PC-9 (cell line): ENCODE data around the gene BCL2L12. TPM values are rescaled to one million over a fixed set of nuclear protein-coding genes. Genes with fewer than 3 reads are reported as not detected.

Experiments
- BruUV-seq: library from RNA; stranded (reverse); fragments of 400-500 nt; replicated peaks from 2 replicates; lab custom pipeline; 2021; lab: Mats Ljungman, UMichigan
- CTCF ChIA-PET: fragments of 300-600 bp; sonication (Branson Sonifier 250); formaldehyde crosslinking; loops from one replicate; lab custom pipeline; 2022; ENCODE audit warnings: antibody characterized with exemption; lab: Charles Lee
- POLR2A ChIA-PET: fragments of 300-600 bp; sonication (Branson Sonifier 250); formaldehyde crosslinking; loops from one replicate; lab custom pipeline; 2022; ENCODE audit warnings: antibody characterized with exemption; ENCODE audit not compliant: unreplicated experiment; lab: Charles Lee
- DNase-seq, 2 experiments: peaks; one replicate each; pipeline versions ENCODE4 v3.0.0 to v3.0.0-alpha.2; 2015 to 2022; ENCODE audit warnings: mixed read lengths in 1 of 2
- H2AFZ ChIP-seq: fragments of 200-600 bp; sonication (generic); 2 replicates; pipeline ENCODE4 v1.8.1; 2017; ENCODE audit warnings: antibody characterized with exemption
- H3F3A ChIP-seq: fragments of 200-600 bp; sonication (generic); 2 replicates; pipeline ENCODE4 v1.8.1; 2017; ENCODE audit warnings: antibody characterized with exemption, mild to moderate bottlenecking, low read depth; ENCODE audit not compliant: insufficient read depth
- H3K27ac ChIP-seq: fragments of 200-600 bp; sonication (generic); 2 replicates; pipeline ENCODE4 v1.6.1; 2016; ENCODE audit warnings: mixed run types
- H3K27me3 ChIP-seq: fragments of 200-600 bp; sonication (generic); 2 replicates; pipeline ENCODE4 v1.6.1; 2016; ENCODE audit warnings: low read depth, mixed run types; ENCODE audit not compliant: insufficient read depth
- H3K36me3 ChIP-seq: fragments of 200-600 bp; sonication (generic); 2 replicates; pipeline ENCODE4 v1.6.1; 2016; ENCODE audit warnings: low read depth, mixed run types
- H3K4me1 ChIP-seq: fragments of 200-600 bp; sonication (generic); replicated peaks from 2 replicates; pipeline ENCODE4 v1.6.1; 2016; ENCODE audit warnings: mixed run types; ENCODE audit not compliant: insufficient read depth
- H3K4me2 ChIP-seq: fragments of 200-600 bp; sonication (generic); 2 replicates; pipeline ENCODE4 v1.6.1; 2017; ENCODE audit warnings: mixed run types
- H3K4me3 ChIP-seq: fragments of 200-600 bp; sonication (generic); 2 replicates; pipeline ENCODE4 v1.6.1; 2016; ENCODE audit warnings: mixed run types
- H3K79me2 ChIP-seq: fragments of 200-600 bp; sonication (generic); 2 replicates; pipeline ENCODE4 v1.6.1; 2017; ENCODE audit warnings: low read depth, mixed run types
- H3K9me2 ChIP-seq: fragments of 200-600 bp; sonication (generic); 2 replicates; pipeline ENCODE4 v1.8.1; 2017; ENCODE audit warnings: mild to moderate bottlenecking; ENCODE audit not compliant: insufficient read depth
- H3K9me3 ChIP-seq: fragments of 200-600 bp; sonication (generic); 2 replicates; pipeline ENCODE4 v1.8.1; 2016; ENCODE audit warnings: low read depth; ENCODE audit not compliant: insufficient read depth
- H4K20me1 ChIP-seq: fragments of 200-600 bp; sonication (generic); 2 replicates; pipeline ENCODE4 v1.8.1; 2017; ENCODE audit not compliant: insufficient read depth
- CTCF ChIP-seq: fragments of 200-600 bp; sonication (generic); conservative IDR thresholded peaks from 2 replicates; pipeline ENCODE4 v1.6.1; 2017; ENCODE audit warnings: mixed run types, antibody characterized with exemption, mild to moderate bottlenecking, moderate library complexity
- EZH2 ChIP-seq: fragments of 200-600 bp; sonication (generic); IDR thresholded peaks from 2 replicates; pipeline ENCODE4 v1.8.0; 2017; ENCODE audit warnings: antibody characterized with exemption, low read depth
- intact Hi-C: fragments of 100-400 bp; cut with micrococcal nuclease; formaldehyde crosslinking; loops from one replicate; pipeline ENCODE4 v1.10.0; 2022; ENCODE audit not compliant: unreplicated experiment
- total RNA-seq: library from RNA; stranded (reverse); gene quantifications from 2 replicates; pipeline ENCODE4 v1.2.3, GENCODE V29; 2021

BCL2L12 gene
- total RNA-seq, 1 experiment from 2014 or later: 84.8 TPM

- Histone ChIP-seq H3K4me3 (no peak overlapping the region), H3K4me2 (no peak overlapping the region), H2AFZ (no peak overlapping the region), H3K9me2 (no peaks in the 10 kb centered on the region), H3K36me3 (peaks cover 25% of the 10 kb centered on the region), H3F3A (peaks cover 61% of the 10 kb centered on the region; the same call in 1 of the 2 replicates), H3K27me3 (no peaks in the 10 kb centered on the region), H4K20me1 (peaks cover 73% of the 10 kb centered on the region), H3K9me3 (no peaks in the 10 kb centered on the region), H3K79me2 (peaks cover 21% of the 10 kb centered on the region), H3K27ac (no peak overlapping the region), H3K4me1 (no peaks in the 10 kb centered on the region)
- ChIA-PET CTCF (no interaction called here), POLR2A (no interaction called here)
- intact Hi-C loops: no loop called here
- DNase-seq: no peak
- no TSS peak for BruUV-seq
- no peak for TF ChIP-seq CTCF
- no peak for TF ChIP-seq EZH2
Observed at GRCh38 chr19:49687566-49688316, 22.0 kb downstream of the BCL2L12 start.

- intact Hi-C loops: no loop called here
- H3F3A ChIP-seq: peaks cover 58% of the 10 kb centered on the region; the same call in 1 of the 2 replicates
- TF ChIP-seq EZH2 (no peak), CTCF (no peak)
- no peaks in the 10 kb centered on the region for H3K4me1 ChIP-seq
- H3K27ac ChIP-seq: no peak overlapping the region
- H4K20me1 ChIP-seq: peaks cover 64% of the 10 kb centered on the region
- no peak overlapping the region for H3K4me3 ChIP-seq
- POLR2A ChIA-PET: no interaction called here
- H3K4me2 ChIP-seq: no peak overlapping the region
- peaks cover 14% of the 10 kb centered on the region for H3K79me2 ChIP-seq
- BruUV-seq: no TSS peak
- CTCF ChIA-PET: no interaction called here
- no peak for DNase-seq
- peaks cover 24% of the 10 kb centered on the region for H3K36me3 ChIP-seq
- H2AFZ ChIP-seq: no peak overlapping the region
- H3K27me3 ChIP-seq: no peaks in the 10 kb centered on the region
- H3K9me2 ChIP-seq: no peaks in the 10 kb centered on the region
- no peaks in the 10 kb centered on the region for H3K9me3 ChIP-seq
Observed at GRCh38 chr19:49688531-49689132, 22.9 kb downstream of the BCL2L12 start.

GRCh38 chr19:49689133-49690078 lies 23.7 kb downstream of the BCL2L12 start, which contains the start of gene ADM5:
ADM5 (plus strand) TSS chr19:49689594; CDS start chr19:49689838, 244 bp downstream.
- peaks cover 50% of the 10 kb centered on the region; the same call in 1 of the 2 replicates for H3F3A ChIP-seq
- no peaks in the 10 kb centered on the region for H3K4me1 ChIP-seq
- peaks cover 7% of the 10 kb centered on the region; the same call in 1 of the 2 replicates for H3K79me2 ChIP-seq
- peaks cover 17% of the 10 kb centered on the region for H3K36me3 ChIP-seq
- no peaks in the 10 kb centered on the region for H3K9me3 ChIP-seq
- no peak within 1 kb of the TSS for H3K4me3 ChIP-seq
- H2AFZ ChIP-seq: no peak within 1 kb of the TSS
- peaks cover 56% of the 10 kb centered on the region for H4K20me1 ChIP-seq
- POLR2A ChIA-PET: no interaction called here
- TF ChIP-seq EZH2 (no peak), CTCF (no peak)
- no peaks in the 10 kb centered on the region for H3K27me3 ChIP-seq
- no peaks in the 10 kb centered on the region for H3K9me2 ChIP-seq
- no TSS peak for BruUV-seq
- intact Hi-C loops: no loop called here
- H3K4me2 ChIP-seq: no peak within 1 kb of the TSS
- H3K27ac ChIP-seq: no peak within 1 kb of the TSS
- CTCF ChIA-PET: no interaction called here
- DNase-seq: no peak
